ENCODE measurements around the gene PCGF2.
A peak's percentile ranks its signal among the peaks of the same experiment; 100 is the strongest.

The PCGF2 gene

GRCh38 chr17:38751808-38752307 lies 3.7 kb upstream of the PCGF2 start:
- H3K4me1 ChIP-seq (ENCODE audit: control insufficient read depth in 1 of 2, insufficient read depth in 2 of 2, low read length in 2 of 2): peaks cover 41 to 53% of the 10 kb centered on the region in 2 donors
- no peaks in the 10 kb centered on the region for H3K9me3 ChIP-seq (ENCODE audit: control insufficient read depth in 1 of 2, low read length in 2 of 2)
- H3K27me3 ChIP-seq (ENCODE audit: control insufficient read depth in 1 of 2, insufficient read depth in 2 of 2, low read length in 2 of 2): peaks cover 0 to 6% of the 10 kb centered on the region in 2 donors
- peak overlapping the region; percentile 83 to 99 for H3K4me3 ChIP-seq (ENCODE audit: low read depth in 1 of 2, low read length in 2 of 2)
- H3K9ac ChIP-seq (ENCODE audit: low read depth in 1 of 2, low read length in 2 of 2): peak overlapping the region; percentile 65 to 75
- H3K36me3 ChIP-seq (ENCODE audit: control insufficient read depth in 1 of 2, insufficient read depth in 2 of 2, low read length in 2 of 2): peaks cover 9 to 21% of the 10 kb centered on the region in 2 donors
- peak overlapping the region; percentile 79 for H3K27ac ChIP-seq (ENCODE audit: low read depth, low read length)

DNA sequence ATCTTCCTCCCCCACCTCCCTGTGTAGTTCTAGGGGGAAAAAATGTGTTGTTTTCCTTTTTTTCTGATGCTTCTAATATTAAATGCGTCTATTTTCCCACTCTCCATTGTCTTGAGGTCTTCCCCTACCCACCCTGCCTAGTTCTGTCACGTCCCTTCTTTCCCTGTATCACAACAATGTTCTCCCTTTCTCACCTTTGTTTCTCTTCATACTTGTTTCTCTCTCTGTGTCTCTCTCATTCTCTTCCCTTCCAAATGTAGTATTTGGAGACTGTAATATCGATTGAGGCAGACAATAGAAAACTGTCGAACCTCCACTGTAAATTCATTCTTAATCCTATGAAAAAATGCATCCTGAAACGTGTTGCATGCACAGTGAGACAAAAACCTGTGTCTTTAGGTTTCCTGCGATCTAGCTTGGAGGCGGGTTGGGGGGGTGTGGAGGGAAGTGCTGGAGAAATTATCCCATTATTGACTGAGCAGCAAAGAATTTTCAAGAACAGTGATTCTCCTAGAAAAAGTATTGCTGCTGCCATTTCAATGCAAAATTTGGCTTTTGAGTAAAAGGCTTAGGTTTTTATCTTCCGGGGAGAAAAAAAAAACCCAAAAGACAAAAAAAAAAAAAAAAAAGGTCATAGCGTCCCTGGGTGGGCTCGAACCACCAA lies 3.1 kb upstream of the PCGF2 start:
- peak overlapping the region in 1 of 2 donors; percentile 39 for H3K9ac ChIP-seq (ENCODE audit: low read depth in 1 of 2, low read length in 2 of 2)
- no peaks in the 10 kb centered on the region for H3K9me3 ChIP-seq (ENCODE audit: control insufficient read depth in 1 of 2, low read length in 2 of 2)
- H3K27ac ChIP-seq (ENCODE audit: low read depth, low read length): no peak overlapping the region
- peaks cover 46 to 59% of the 10 kb centered on the region in 2 donors for H3K4me1 ChIP-seq (ENCODE audit: control insufficient read depth in 1 of 2, insufficient read depth in 2 of 2, low read length in 2 of 2)
- H3K36me3 ChIP-seq (ENCODE audit: control insufficient read depth in 1 of 2, insufficient read depth in 2 of 2, low read length in 2 of 2): peaks cover 7 to 17% of the 10 kb centered on the region in 2 donors
- H3K27me3 ChIP-seq (ENCODE audit: control insufficient read depth in 1 of 2, insufficient read depth in 2 of 2, low read length in 2 of 2): peaks cover 3 to 7% of the 10 kb centered on the region in 2 donors
- H3K4me3 ChIP-seq (ENCODE audit: low read depth in 1 of 2, low read length in 2 of 2): peak overlapping the region; percentile 83 to 99

DNA sequence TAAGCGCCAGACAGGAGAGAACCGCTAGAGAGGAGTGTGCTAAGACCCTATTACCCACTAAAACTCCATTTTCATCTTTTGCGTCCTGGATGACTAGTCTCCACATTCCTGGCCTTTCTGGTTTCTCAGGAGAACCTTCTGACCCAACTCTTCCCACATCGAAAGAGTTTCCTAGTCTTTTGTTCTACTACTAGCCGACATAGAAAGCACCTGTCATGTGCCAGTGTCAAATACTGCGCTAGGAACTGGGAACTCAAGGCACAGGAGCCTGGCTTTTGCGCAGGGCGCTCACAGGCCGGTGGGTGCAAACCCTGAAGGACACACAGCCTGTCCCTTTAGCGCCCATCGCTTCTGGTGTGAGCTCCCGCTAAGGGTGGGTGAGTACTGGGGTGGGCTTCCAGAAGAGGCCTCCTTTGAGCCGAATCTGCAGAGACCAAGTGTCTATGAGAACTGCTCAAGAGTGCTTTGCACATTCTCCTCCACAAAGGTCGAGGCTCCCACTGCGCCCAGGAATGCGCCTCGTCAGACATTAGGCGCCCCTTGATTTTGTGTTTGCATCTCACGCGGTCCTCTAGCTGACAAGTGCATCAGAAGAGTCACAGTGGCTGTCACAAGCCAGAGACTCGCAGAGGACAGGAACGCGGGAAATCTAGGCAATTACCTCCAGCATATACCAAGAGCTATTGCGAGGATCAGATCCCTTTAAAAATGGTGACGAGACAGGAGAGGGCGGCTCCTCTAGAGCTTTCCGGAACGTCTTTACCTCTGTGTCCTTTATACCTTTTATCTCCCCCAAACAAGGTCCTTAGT lies 2.4 kb upstream of the PCGF2 start:
- Histone ChIP-seq H3K27me3 (ENCODE audit: control insufficient read depth in 1 of 2, insufficient read depth in 2 of 2, low read length in 2 of 2) (peaks cover 3 to 7% of the 10 kb centered on the region in 2 donors), H3K4me1 (ENCODE audit: control insufficient read depth in 1 of 2, insufficient read depth in 2 of 2, low read length in 2 of 2) (peaks cover 46 to 67% of the 10 kb centered on the region in 2 donors), H3K9ac (ENCODE audit: low read depth in 1 of 2, low read length in 2 of 2) (peak overlapping the region; percentile 39 to 60)

GRCh38 chr17:38750044-38750311 lies 1.8 kb upstream of the PCGF2 start:
- peaks cover 46 to 69% of the 10 kb centered on the region in 2 donors for H3K4me1 ChIP-seq (ENCODE audit: control insufficient read depth in 1 of 2, insufficient read depth in 2 of 2, low read length in 2 of 2)
- no peak overlapping the region for H3K27ac ChIP-seq (ENCODE audit: low read depth, low read length)
- H3K4me3 ChIP-seq (ENCODE audit: low read depth in 1 of 2, low read length in 2 of 2): peak overlapping the region; percentile 74 to 75
- peaks cover 3 to 7% of the 10 kb centered on the region in 2 donors for H3K27me3 ChIP-seq (ENCODE audit: control insufficient read depth in 1 of 2, insufficient read depth in 2 of 2, low read length in 2 of 2)
- peak overlapping the region in 1 of 2 donors; percentile 60 for H3K9ac ChIP-seq (ENCODE audit: low read depth in 1 of 2, low read length in 2 of 2)
- no peaks in the 10 kb centered on the region for H3K9me3 ChIP-seq (ENCODE audit: control insufficient read depth in 1 of 2, low read length in 2 of 2)
- H3K36me3 ChIP-seq (ENCODE audit: control insufficient read depth in 1 of 2, insufficient read depth in 2 of 2, low read length in 2 of 2): peaks cover 0 to 7% of the 10 kb centered on the region in 2 donors

More for the DNA sequence above, 2.4 kb upstream of the PCGF2 start:
- peaks cover 0 to 10% of the 10 kb centered on the region in 2 donors for H3K36me3 ChIP-seq (ENCODE audit: control insufficient read depth in 1 of 2, insufficient read depth in 2 of 2, low read length in 2 of 2)
- peak overlapping the region; percentile 75 to 83 for H3K4me3 ChIP-seq (ENCODE audit: low read depth in 1 of 2, low read length in 2 of 2)
- no peaks in the 10 kb centered on the region for H3K9me3 ChIP-seq (ENCODE audit: control insufficient read depth in 1 of 2, low read length in 2 of 2)
- no peak overlapping the region for H3K27ac ChIP-seq (ENCODE audit: low read depth, low read length)

DNA sequence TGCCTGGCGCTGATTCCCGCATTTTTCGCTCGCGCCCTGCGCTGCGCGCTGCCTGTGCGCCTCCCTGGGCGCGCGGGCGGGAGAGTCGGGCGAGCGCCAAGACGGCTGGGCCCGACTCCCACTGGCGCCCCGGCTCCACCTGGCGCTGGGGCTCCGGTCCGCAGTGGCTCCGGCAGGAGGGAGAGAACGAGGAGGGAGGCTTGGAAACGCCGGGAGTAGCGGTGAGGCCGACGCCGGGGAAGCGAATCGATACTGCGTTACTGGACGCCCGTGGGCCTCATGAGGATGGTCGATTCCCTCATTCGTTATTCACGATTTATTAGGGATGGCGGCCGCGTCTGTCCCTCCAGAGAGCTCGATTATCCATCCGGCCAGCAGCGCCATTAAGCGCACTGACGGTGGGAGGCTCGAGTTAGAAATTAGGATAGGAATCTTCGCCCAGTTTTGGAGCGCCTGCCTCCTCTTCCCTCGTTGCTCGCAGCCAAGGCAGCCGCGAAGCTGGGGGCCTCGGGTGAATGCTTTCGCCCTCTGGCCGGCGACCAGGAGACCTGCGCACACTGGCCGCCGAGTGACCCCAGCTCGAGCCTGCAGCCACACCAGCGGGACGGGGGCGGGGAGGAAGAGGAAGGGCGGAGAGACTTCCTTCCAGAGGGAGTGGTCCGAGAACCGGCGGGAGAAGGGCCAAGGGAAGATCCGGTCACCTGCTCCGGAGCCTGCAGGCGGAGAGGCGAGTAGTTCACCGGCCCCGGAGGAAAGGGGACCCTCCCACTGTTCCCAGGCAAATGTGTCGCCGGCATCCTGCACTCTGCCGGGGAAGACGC lies 1.3 kb upstream of the PCGF2 start:
- H3K4me3 ChIP-seq (ENCODE audit: low read depth in 1 of 2, low read length in 2 of 2): peak overlapping the region; percentile 74 to 75
- peak overlapping the region; percentile 71 for H3K27ac ChIP-seq (ENCODE audit: low read depth, low read length)
- peaks cover 0 to 2% of the 10 kb centered on the region in 2 donors for H3K36me3 ChIP-seq (ENCODE audit: control insufficient read depth in 1 of 2, insufficient read depth in 2 of 2, low read length in 2 of 2)
- no peaks in the 10 kb centered on the region for H3K9me3 ChIP-seq (ENCODE audit: control insufficient read depth in 1 of 2, low read length in 2 of 2)
- H3K9ac ChIP-seq (ENCODE audit: low read depth in 1 of 2, low read length in 2 of 2): peak overlapping the region; percentile 36 to 60
- H3K27me3 ChIP-seq (ENCODE audit: control insufficient read depth in 1 of 2, insufficient read depth in 2 of 2, low read length in 2 of 2): peaks cover 3 to 7% of the 10 kb centered on the region in 2 donors
- peaks cover 46 to 66% of the 10 kb centered on the region in 2 donors for H3K4me1 ChIP-seq (ENCODE audit: control insufficient read depth in 1 of 2, insufficient read depth in 2 of 2, low read length in 2 of 2)

DNA sequence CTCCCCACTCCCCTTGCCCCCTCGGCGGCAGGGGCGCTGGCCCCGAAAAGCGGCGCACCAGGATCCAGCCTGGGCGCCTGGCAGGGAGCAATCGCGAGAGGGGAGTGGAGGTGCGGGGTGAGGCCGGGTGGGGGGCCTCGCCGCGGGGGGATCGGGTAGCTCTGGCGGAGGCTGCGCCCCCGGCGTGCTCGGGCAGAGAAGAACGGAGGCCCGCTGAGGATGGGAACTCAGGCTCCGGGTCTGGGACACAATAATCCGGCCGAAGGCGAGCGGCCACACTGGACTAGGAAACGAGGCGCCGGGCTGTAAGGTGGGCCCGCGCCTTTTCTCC lies 721 bp upstream of the PCGF2 start:
- Histone ChIP-seq H3K9me3 (ENCODE audit: control insufficient read depth in 1 of 2, low read length in 2 of 2) (no peaks in the 10 kb centered on the region), H3K27ac (ENCODE audit: low read depth, low read length) (peak overlapping the region; percentile 71), H3K4me3 (ENCODE audit: low read depth in 1 of 2, low read length in 2 of 2) (peak overlapping the region; percentile 74 to 75), H3K36me3 (ENCODE audit: control insufficient read depth in 1 of 2, insufficient read depth in 2 of 2, low read length in 2 of 2) (no peaks in the 10 kb centered on the region), H3K4me1 (ENCODE audit: control insufficient read depth in 1 of 2, insufficient read depth in 2 of 2, low read length in 2 of 2) (peaks cover 44 to 62% of the 10 kb centered on the region in 2 donors), H3K27me3 (ENCODE audit: control insufficient read depth in 1 of 2, insufficient read depth in 2 of 2, low read length in 2 of 2) (peaks cover 3 to 7% of the 10 kb centered on the region in 2 donors), H3K9ac (ENCODE audit: low read depth in 1 of 2, low read length in 2 of 2) (peak overlapping the region; percentile 36 to 60)

DNA sequence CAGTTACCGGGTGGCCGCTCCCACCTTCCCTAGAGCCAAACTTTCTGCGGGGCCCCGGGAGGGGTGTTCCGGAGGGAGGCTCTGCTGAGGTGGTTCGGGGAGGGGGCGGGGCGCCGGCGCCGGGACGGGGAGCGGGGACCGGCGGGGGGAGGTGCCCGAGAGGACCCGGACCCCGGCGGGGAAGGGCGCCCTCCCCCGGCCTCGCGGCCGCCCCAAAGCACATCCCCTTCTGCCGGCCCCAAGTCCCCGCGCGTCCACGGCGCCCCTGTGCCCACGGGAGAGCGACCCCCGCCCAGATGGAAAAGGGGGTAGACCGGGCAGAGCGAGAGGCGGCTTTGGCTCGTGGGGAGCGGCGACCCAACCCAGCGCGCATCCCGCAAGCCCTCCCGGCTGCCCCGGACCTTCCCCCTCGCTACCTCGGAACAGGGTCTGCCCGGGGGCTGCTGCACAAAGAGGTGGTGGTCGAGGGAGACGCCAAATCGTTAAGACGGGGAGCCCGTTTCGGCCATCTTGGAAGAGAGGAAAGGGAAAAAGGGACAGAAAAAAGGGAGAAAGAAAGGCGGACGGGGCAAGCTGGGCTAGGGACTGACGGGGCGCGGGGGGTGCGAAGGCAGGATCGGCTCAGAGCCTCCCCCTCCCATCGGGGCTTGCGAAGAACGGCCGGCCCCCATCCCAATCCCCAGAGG lies 530 bp downstream of the PCGF2 start:
- H3K9me3 ChIP-seq (ENCODE audit: control insufficient read depth in 1 of 2, low read length in 2 of 2): no peaks in the 10 kb centered on the region
- peaks cover 40 to 66% of the 10 kb centered on the region in 2 donors for H3K4me1 ChIP-seq (ENCODE audit: control insufficient read depth in 1 of 2, insufficient read depth in 2 of 2, low read length in 2 of 2)
- peak overlapping the region; percentile 66 to 77 for H3K4me3 ChIP-seq (ENCODE audit: low read depth in 1 of 2, low read length in 2 of 2)
- peaks cover 3 to 7% of the 10 kb centered on the region in 2 donors for H3K27me3 ChIP-seq (ENCODE audit: control insufficient read depth in 1 of 2, insufficient read depth in 2 of 2, low read length in 2 of 2)
- H3K36me3 ChIP-seq (ENCODE audit: control insufficient read depth in 1 of 2, insufficient read depth in 2 of 2, low read length in 2 of 2): no peaks in the 10 kb centered on the region
- H3K27ac ChIP-seq (ENCODE audit: low read depth, low read length): peak overlapping the region; percentile 59
- H3K9ac ChIP-seq (ENCODE audit: low read depth in 1 of 2, low read length in 2 of 2): peak overlapping the region; percentile 35 to 52

DNA sequence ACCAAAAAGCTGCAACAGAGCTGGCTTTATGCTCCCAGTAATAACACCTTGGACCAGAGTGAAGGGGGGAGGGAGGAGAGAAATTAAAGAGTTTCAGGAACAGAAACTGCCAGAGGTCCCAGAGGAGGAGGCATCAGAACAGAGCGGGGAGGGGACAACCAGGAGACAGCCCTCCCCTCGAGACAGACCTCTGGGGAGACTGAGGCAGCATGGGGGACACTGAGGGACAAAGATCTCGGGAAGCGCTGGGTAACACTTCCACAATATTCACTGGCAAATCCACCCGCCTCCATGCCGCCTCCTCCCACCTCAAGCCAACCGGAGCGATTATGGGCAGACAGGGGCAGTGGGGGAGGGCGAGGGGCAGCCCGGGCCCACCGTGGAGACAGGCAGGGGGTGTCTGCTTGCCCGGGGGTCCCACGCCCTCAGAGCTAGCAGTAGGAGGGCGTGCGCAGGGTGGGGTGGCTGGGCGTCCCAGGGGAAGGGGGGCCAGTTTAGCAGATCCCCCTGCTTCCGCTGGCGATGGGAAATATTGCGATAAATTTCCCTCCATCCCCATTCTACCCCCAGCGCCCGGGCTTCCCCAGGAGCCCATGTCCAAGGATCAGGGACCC lies 1.2 kb downstream of the PCGF2 start:
- H3K27me3 ChIP-seq (ENCODE audit: control insufficient read depth in 1 of 2, insufficient read depth in 2 of 2, low read length in 2 of 2): peaks cover 3 to 7% of the 10 kb centered on the region in 2 donors
- H3K27ac ChIP-seq (ENCODE audit: low read depth, low read length): no peak overlapping the region
- H3K9me3 ChIP-seq (ENCODE audit: control insufficient read depth in 1 of 2, low read length in 2 of 2): no peaks in the 10 kb centered on the region

More for the DNA sequence above, 1.2 kb downstream of the PCGF2 start:
- H3K4me1 ChIP-seq (ENCODE audit: control insufficient read depth in 1 of 2, insufficient read depth in 2 of 2, low read length in 2 of 2): peaks cover 47 to 69% of the 10 kb centered on the region in 2 donors
- H3K4me3 ChIP-seq (ENCODE audit: low read depth in 1 of 2, low read length in 2 of 2): peak overlapping the region; percentile 53 to 77
- H3K36me3 ChIP-seq (ENCODE audit: control insufficient read depth in 1 of 2, insufficient read depth in 2 of 2, low read length in 2 of 2): no peaks in the 10 kb centered on the region
- peak overlapping the region in 1 of 2 donors; percentile 32 for H3K9ac ChIP-seq (ENCODE audit: low read depth in 1 of 2, low read length in 2 of 2)

All from duodenal mucosa (tissue), 2 donors.